Mucosa of stomach (tissue), 1 donor: ENCODE data around the gene HMGCS2.
"Not testable (repeated sequence)": the region's sequence is repeated elsewhere in the genome, so short reads cannot be mapped to it uniquely, and the experiment has no call there.

Experiments
- H3K27me3 ChIP-seq: one replicate; pipeline ENCODE4 v1.7.0; 2013; ENCODE audit warnings: mild to moderate bottlenecking, low read length; ENCODE audit not compliant: control insufficient read depth, insufficient read depth
- H3K36me3 ChIP-seq: one replicate; pipeline ENCODE4 v1.7.0; 2013; ENCODE audit warnings: low read length; ENCODE audit not compliant: control insufficient read depth, insufficient read depth
- H3K4me1 ChIP-seq: one replicate; pipeline ENCODE4 v1.7.0; 2013; ENCODE audit warnings: mild to moderate bottlenecking, low read length; ENCODE audit not compliant: control insufficient read depth, insufficient read depth
- H3K4me3 ChIP-seq: one replicate; pipeline ENCODE4 v1.7.0; 2013; ENCODE audit warnings: low read length
- H3K9ac ChIP-seq: one replicate; pipeline ENCODE4 v1.7.0; 2013; ENCODE audit warnings: mild to moderate bottlenecking, low read length, moderate library complexity
- H3K9me3 ChIP-seq: one replicate; pipeline ENCODE4 v1.7.0; 2013; ENCODE audit warnings: mild to moderate bottlenecking, low read length, moderate library complexity; ENCODE audit not compliant: control insufficient read depth
- donor health status: Pancreatic carcinoma.

The HMGCS2 gene

GRCh38 chr1:119718972-119719371 lies 49.7 kb downstream of the HMGCS2 start:
- Histone ChIP-seq H3K4me1 (no peaks in the 10 kb centered on the region), H3K4me3 (no peak overlapping the region), H3K27me3 (no peaks in the 10 kb centered on the region), H3K36me3 (no peaks in the 10 kb centered on the region), H3K9me3 (no peaks in the 10 kb centered on the region), H3K9ac (no peak overlapping the region)

DNA sequence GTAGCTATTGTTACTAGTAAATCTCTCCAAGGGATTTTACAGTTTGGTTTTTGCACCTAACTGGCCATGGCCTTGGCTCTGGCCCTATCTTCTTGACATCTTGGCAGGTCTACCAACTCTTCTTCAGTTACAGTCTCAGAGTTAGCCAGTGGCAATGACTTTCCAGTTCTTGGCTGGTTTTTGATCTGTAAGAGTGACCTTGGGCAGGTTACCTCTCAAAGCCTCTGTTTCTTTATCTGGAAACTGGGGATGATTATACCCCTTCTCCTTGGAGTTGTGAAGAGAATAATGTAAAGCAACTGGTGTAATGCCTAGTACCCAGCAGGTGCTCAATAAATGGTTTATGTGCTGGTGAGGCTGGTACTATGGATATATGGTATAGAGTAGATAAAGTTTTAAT lies 50.3 kb downstream of the HMGCS2 start:
- Histone ChIP-seq H3K4me3 (no peak overlapping the region), H3K9me3 (no peaks in the 10 kb centered on the region), H3K27me3 (no peaks in the 10 kb centered on the region), H3K36me3 (no peaks in the 10 kb centered on the region), H3K9ac (no peak overlapping the region), H3K4me1 (no peaks in the 10 kb centered on the region)

DNA sequence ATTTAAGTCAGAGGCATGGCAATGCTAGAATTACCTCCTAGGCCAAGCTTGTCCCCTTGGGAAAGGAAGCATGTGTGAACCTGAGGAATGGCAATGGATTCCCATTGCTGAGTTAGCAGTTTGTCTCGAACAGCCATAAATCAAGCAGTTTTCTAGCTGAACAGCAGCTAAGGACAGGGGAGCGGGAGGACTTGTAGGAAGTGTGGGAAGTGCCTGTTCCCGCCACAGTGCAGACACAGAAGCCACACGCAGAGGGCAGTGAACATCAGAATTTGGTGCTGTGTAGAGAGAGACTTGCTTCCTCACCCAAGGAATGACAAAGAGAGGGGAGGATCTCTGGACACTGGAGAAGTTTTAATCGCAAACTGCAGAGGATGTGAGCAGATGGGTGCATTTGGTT lies 53.2 kb downstream of the HMGCS2 start:
- H3K4me3 ChIP-seq = no peak overlapping the region

DNA sequence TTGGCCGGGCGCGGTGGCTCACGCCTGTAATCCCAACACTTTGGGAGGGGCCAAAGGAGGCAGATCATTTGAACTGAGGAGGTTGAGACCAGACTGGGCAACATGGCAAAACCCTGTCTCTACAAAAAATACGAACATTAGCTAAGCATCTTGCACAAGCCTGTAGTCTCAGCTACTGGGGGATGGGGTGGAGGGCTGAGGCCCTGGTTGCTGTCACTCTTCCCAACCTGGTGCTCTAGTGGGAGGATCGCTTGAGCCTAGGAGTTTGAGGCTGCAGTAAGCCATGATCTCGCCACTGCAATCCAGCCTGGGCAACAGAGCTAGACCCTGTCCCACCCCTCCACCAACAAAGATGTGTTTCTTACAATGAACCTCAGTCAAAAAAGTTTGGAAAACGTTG lies 54.1 kb downstream of the HMGCS2 start:
- H3K4me1 ChIP-seq = peaks cover 14% of the 10 kb centered on the region
- no peak overlapping the region for H3K4me3 ChIP-seq
- no peaks in the 10 kb centered on the region for H3K36me3 ChIP-seq
- H3K27me3 ChIP-seq = peaks cover 18% of the 10 kb centered on the region
- H3K9ac ChIP-seq = no peak overlapping the region
- no peaks in the 10 kb centered on the region for H3K9me3 ChIP-seq

More for the DNA sequence above, 53.2 kb downstream of the HMGCS2 start:
- Histone ChIP-seq H3K27me3 (peaks cover 18% of the 10 kb centered on the region), H3K36me3 (no peaks in the 10 kb centered on the region), H3K4me1 (peaks cover 14% of the 10 kb centered on the region), H3K9ac (no peak overlapping the region), H3K9me3 (no peaks in the 10 kb centered on the region)

DNA sequence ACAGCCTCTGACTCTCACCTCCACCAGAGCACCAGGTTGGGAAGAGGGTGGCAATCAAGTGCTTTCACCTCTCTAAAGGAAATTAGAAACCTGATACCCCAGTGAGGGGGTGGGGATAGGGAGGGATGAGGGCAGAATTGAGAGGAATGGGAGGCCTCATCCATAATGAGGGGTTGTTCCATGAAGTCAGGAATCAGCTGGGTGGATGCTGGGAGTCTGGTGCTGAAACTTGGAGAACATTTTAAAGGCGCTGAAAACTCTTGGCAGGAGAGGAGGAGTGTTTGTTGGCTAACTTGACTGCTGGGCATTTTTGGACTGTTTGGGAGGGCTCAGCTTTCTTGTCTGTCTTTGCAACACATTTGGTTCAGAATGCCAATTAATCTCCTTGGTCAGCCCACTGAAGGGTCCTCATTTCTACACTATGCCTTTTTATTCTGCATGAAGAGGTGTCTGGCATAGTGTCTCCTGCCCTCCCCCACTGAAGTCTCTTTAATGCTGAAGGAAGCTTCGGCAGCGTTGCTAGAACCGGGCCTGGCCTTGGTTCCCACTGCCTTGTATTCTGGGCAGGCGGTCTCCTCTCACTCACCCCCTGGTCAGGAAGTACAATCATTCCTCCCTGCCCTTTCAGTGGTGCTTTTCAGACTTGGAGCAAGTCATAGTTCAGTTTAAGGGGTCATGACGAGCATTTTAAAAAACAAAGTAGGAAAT lies 54.8 kb downstream of the HMGCS2 start:
- Histone ChIP-seq H3K27me3 (peaks cover 18% of the 10 kb centered on the region), H3K4me1 (peaks cover 14% of the 10 kb centered on the region), H3K36me3 (no peaks in the 10 kb centered on the region), H3K4me3 (no peak overlapping the region), H3K9ac (no peak overlapping the region), H3K9me3 (no peaks in the 10 kb centered on the region)

DNA sequence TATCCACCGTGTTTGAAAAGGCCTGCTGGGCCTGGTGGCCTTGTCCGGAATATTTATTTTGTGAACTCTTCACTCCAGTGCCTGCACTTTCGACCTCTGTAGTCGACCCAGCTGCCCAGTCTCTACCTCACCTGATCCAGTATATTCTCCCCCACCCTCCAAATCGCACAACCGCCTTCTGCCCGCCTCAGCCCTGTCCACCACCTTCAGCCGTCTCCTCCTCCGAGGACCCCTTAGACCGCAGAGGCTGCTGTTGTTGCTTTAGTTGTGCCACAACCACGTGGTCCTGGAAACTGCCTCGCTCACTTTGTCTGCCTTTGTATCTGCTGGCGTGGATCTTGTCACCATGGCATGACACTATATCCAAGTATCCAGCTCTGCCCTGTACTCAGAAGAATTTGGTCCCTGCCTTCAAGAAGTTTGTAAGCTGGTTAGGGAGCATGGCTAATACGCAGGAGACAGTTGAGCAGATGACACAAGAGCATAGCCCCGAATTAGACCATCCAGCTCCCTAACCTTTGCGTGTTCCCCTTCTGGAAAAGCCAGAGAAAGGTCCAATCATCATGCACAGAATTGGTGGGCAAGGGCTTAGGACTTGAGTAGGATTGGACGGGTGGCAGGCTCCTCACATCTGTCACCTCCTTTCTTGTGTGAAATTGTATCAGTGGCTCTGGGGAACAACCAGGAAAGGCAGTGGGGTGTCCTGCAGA lies 55.5 kb downstream of the HMGCS2 start:
- no peak overlapping the region for H3K4me3 ChIP-seq
- H3K27me3 ChIP-seq = peaks cover 18% of the 10 kb centered on the region
- H3K36me3 ChIP-seq = no peaks in the 10 kb centered on the region
- peak overlapping the region; percentile 34 for H3K9ac ChIP-seq
- H3K4me1 ChIP-seq = peaks cover 14% of the 10 kb centered on the region
- H3K9me3 ChIP-seq = no peaks in the 10 kb centered on the region

DNA sequence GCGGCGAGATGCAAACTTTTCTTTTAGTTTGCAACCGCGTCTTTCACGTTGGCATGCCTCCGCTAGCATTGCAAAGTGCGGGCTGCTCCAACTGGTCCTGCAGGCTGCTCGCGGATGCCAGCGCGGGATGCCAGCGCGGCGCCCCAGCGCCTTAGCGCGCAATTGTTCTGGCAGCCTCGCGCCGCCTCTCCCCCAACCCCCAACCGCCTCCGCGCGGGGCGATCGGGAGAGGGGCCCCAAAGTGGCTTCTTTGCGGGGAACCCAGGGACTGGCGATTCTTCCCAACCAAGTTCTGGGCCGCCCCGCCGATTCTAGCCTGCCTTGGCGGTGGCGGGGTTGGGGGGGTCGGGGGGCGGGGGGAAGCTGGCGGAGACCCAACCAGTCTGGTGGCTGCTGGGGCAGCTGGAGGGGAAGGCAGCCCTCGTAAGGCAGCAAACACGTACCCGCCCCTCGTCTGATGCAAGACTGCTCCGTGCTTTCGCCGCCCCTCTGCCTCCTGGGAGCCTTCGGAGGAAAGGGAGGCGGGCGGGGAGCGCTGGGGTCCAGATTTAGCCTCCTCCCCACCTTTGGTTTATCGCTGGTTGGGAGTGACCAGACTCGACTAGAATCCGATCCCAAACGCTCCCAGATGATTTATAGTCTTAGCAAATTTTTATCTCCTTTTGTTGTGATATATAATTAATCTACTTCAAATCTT lies 56.2 kb downstream of the HMGCS2 start:
- no peaks in the 10 kb centered on the region for H3K9me3 ChIP-seq

GRCh38 chr1:119711804-119712341 lies 56.8 kb downstream of the HMGCS2 start, which contains the start of gene PHGDH:
PHGDH (plus strand) TSS chr1:119711934; CDS start chr1:119712023, 89 bp downstream.
- Histone ChIP-seq H3K4me3 (peak within 1 kb of the TSS; percentile 74), H3K9ac (peak within 1 kb of the TSS; percentile 55), H3K9me3 (no peaks in the 10 kb centered on the region), H3K36me3 (no peaks in the 10 kb centered on the region), H3K4me1 (peaks cover 14% of the 10 kb centered on the region), H3K27me3 (peaks cover 18% of the 10 kb centered on the region)

More for the DNA sequence above, 56.2 kb downstream of the HMGCS2 start:
- Histone ChIP-seq H3K4me1 (peaks cover 14% of the 10 kb centered on the region), H3K27me3 (peaks cover 18% of the 10 kb centered on the region), H3K4me3 (peak overlapping the region; percentile 74), H3K9ac (peak overlapping the region; percentile 55), H3K36me3 (no peaks in the 10 kb centered on the region)

DNA sequence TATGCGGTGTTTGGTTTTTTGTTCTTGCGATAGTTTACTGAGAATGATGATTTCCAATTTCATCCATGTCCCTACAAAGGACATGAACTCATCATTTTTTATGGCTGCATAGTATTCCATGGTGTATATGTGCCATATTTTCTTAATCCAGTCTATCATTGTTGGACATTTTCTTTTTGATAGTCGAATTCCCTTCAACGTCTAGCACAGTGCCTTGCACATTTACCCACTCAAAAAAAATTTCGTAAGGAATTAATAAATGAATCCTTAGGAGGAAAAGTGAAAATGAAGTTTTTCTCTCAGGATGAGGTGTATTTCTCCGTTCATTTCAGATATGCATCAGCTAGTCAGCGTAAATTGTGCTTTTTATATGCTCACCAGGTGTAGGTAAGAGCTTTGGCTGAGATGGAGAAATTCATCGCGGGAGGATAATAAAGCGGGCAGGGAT lies 57.3 kb downstream of the HMGCS2 start:
- not testable (repeated sequence) for H3K9me3 ChIP-seq, H3K9ac ChIP-seq, H3K36me3 ChIP-seq
- Histone ChIP-seq H3K27me3 (peaks cover 18% of the 10 kb centered on the region), H3K4me1 (peaks cover 14% of the 10 kb centered on the region), H3K4me3 (peak overlapping the region; percentile 74)

- H3K36me3 ChIP-seq, H3K9me3 ChIP-seq, H3K27me3 ChIP-seq, H3K4me3 ChIP-seq, H3K4me1 ChIP-seq, H3K9ac ChIP-seq: not testable (repeated sequence)
Observed at GRCh38 chr1:119706599-119706998, 62.1 kb downstream of the HMGCS2 start.

DNA sequence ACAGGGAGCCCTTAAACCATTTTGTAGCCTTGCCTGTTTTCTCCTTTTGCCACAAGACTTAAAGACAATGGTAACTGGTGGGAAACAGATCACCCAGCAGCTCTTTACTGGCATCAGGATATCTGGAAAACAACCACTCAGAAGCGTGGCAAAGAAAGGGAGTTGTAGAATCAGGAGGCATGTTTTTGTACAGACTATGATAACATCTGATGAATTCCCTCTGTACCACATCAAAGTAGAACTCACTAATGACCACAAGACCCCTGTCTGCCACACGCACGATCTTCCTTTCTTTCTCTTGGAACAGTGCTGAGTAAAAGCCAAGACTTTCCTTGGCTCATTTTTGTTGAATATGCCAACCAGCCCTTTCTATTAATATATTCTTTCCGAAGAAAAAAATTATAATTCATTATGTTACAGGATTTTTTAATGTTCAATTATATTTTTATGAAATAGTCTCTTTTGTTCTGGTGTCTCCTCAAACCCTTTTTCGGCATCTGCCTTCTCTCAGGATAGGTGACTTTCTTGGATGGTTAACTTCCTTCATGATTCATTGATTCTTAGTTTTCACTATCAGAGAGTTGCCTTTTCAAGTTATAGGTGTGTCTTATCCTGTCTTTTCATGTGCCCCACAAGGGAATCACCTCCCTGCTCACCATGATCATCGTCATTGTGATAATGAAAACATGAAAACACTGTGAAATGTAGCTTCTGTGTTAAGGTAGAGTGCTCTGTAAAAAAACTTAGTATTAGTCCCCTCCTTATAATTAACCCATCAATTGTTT lies 64.8 kb downstream of the HMGCS2 start:
- Histone ChIP-seq H3K4me3 (no peak overlapping the region), H3K9ac (no peak overlapping the region), H3K4me1 (no peaks in the 10 kb centered on the region), H3K27me3 (no peaks in the 10 kb centered on the region), H3K9me3 (no peaks in the 10 kb centered on the region), H3K36me3 (no peaks in the 10 kb centered on the region)
